DMS114 treated with DMSO at 0.1 percent for 48 hours (cell line): ENCODE measurements around the gene RIMBP3B.
"Not testable (repeated sequence)": the region's sequence is repeated elsewhere in the genome, so short reads cannot be mapped to it uniquely, and the experiment has no call there.

Experiments
- DNase-seq: peaks from one replicate; lab custom pipeline; 2025; ENCODE audit not compliant: unreplicated experiment; lab: John Stamatoyannopoulos, UW

RIMBP3B gene

GRCh38 chr22:21383701-21384467, at the start of gene RIMBP3B:
RIMBP3B (plus strand) TSS chr22:21383751; CDS start chr22:21383859, 108 bp downstream.
- DNase-seq = not testable (repeated sequence)

- DNase-seq = not testable (repeated sequence)
Observed at GRCh38 chr22:21357527-21357926, 26.0 kb upstream of the RIMBP3B start.

- not testable (repeated sequence) for DNase-seq
Observed at GRCh38 chr22:21360525-21360924, 23.0 kb upstream of the RIMBP3B start.

- not testable (repeated sequence) for DNase-seq
Observed at GRCh38 chr22:21362473-21362872, 21.1 kb upstream of the RIMBP3B start.

GRCh38 chr22:21363061-21363460, 20.5 kb upstream of the RIMBP3B start:
- not testable (repeated sequence) for DNase-seq

- not testable (repeated sequence) for DNase-seq
Observed at GRCh38 chr22:21363803-21364202, 19.7 kb upstream of the RIMBP3B start.

GRCh38 chr22:21364362-21364761, 19.2 kb upstream of the RIMBP3B start:
- DNase-seq = not testable (repeated sequence)

- DNase-seq = not testable (repeated sequence)
Observed at GRCh38 chr22:21365337-21365736, 18.2 kb upstream of the RIMBP3B start.

GRCh38 chr22:21368603-21369310, 14.8 kb upstream of the RIMBP3B start:
- DNase-seq = not testable (repeated sequence)

- DNase-seq = not testable (repeated sequence)
Observed at GRCh38 chr22:21375880-21376279, 7.7 kb upstream of the RIMBP3B start.

- not testable (repeated sequence) for DNase-seq
Observed at GRCh38 chr22:21384468-21385357, 1.2 kb downstream of the RIMBP3B start.

GRCh38 chr22:21389480-21389879, 5.9 kb downstream of the RIMBP3B start:
- DNase-seq = not testable (repeated sequence)

GRCh38 chr22:21390013-21390412, 6.5 kb downstream of the RIMBP3B start:
- not testable (repeated sequence) for DNase-seq

GRCh38 chr22:21394613-21395012, 11.1 kb downstream of the RIMBP3B start:
- DNase-seq = not testable (repeated sequence)

- DNase-seq = not testable (repeated sequence)
Observed at GRCh38 chr22:21401197-21401969, 17.8 kb downstream of the RIMBP3B start.

GRCh38 chr22:21402763-21403314, 19.3 kb downstream of the RIMBP3B start:
- not testable (repeated sequence) for DNase-seq

GRCh38 chr22:21407139-21407538, 23.6 kb downstream of the RIMBP3B start:
- DNase-seq = not testable (repeated sequence)

GRCh38 chr22:21407792-21408191, 24.2 kb downstream of the RIMBP3B start:
- not testable (repeated sequence) for DNase-seq

GRCh38 chr22:21416375-21416774, 32.8 kb downstream of the RIMBP3B start:
- not testable (repeated sequence) for DNase-seq

- not testable (repeated sequence) for DNase-seq
Observed at GRCh38 chr22:21417227-21417746, 33.7 kb downstream of the RIMBP3B start, which contains the start of gene HIC2. HIC2 (plus strand) TSS chr22:21417371; CDS start chr22:21442832, 25,461 bp downstream.
